Kasumi-1 (cell line): ENCODE measurements around the gene SLC6A13.

ENCODE experiments used
- DNase-seq, 2 experiments: peaks; one replicate each; lab custom pipeline; 2025; lab: John Stamatoyannopoulos, UW

Gene SLC6A13

GRCh38 chr12:214003-214741 lies 48.5 kb downstream of the SLC6A13 start, which contains the start of gene SLC6A12:
Gene SLC6A12, minus strand, starts transcription at chr12:214157. Its CDS starts 4,171 bp downstream, at chr12:209986.
- DNase-seq = no peak

GRCh38 chr12:213527-213932 lies 49.1 kb downstream of the SLC6A13 start:
- no peak for DNase-seq

- no peak for DNase-seq
Observed at GRCh38 chr12:212715-213526, 49.7 kb downstream of the SLC6A13 start.

- DNase-seq = no peak
Observed at GRCh38 chr12:212415-212714, 50.3 kb downstream of the SLC6A13 start.

- DNase-seq = no peak
Observed at GRCh38 chr12:211639-212414, 50.8 kb downstream of the SLC6A13 start.

GRCh38 chr12:211142-211465 lies 51.5 kb downstream of the SLC6A13 start:
- no peak for DNase-seq

GRCh38 chr12:210277-211141 lies 52.1 kb downstream of the SLC6A13 start:
- DNase-seq = no peak

- DNase-seq = no peak
Observed at GRCh38 chr12:209851-210250, 52.8 kb downstream of the SLC6A13 start.

GRCh38 chr12:209246-209645 lies 53.4 kb downstream of the SLC6A13 start:
- no peak for DNase-seq

GRCh38 chr12:208813-209212 lies 53.8 kb downstream of the SLC6A13 start:
- DNase-seq = no peak

GRCh38 chr12:207804-208203 lies 54.8 kb downstream of the SLC6A13 start:
- no peak for DNase-seq

- no peak for DNase-seq
Observed at GRCh38 chr12:206746-207440, 55.7 kb downstream of the SLC6A13 start.

GRCh38 chr12:205026-205425 lies 57.6 kb downstream of the SLC6A13 start:
- no peak for DNase-seq

- DNase-seq = no peak
Observed at GRCh38 chr12:204261-204678, 58.4 kb downstream of the SLC6A13 start.

GRCh38 chr12:203462-204260 lies 59.0 kb downstream of the SLC6A13 start:
- no peak for DNase-seq

- DNase-seq = no peak
Observed at GRCh38 chr12:203074-203461, 59.6 kb downstream of the SLC6A13 start.

GRCh38 chr12:202081-202731 lies 60.4 kb downstream of the SLC6A13 start:
- no peak for DNase-seq

GRCh38 chr12:201361-201760 lies 61.3 kb downstream of the SLC6A13 start:
- no peak for DNase-seq

- DNase-seq = no peak
Observed at GRCh38 chr12:198705-199104, 63.9 kb downstream of the SLC6A13 start.
